RPMI7951 (cell line): ENCODE measurements around the gene DYNLT2. TPM values are rescaled to one million over a fixed set of nuclear protein-coding genes. Genes with fewer than 3 reads are reported as not detected.

Source experiments
- DNase-seq: peaks from one replicate; pipeline ENCODE4 v3.0.0-alpha.2; 2012; ENCODE audit warnings: low read depth
- total RNA-seq: library from RNA; depleted of rRNA; stranded (reverse); fragments of >200 nt; shearing (Covaris generic); gene quantifications from 2 replicates; pipeline ENCODE4 v1.2.3, GENCODE V29; 2014

DYNLT2 gene
- total RNA-seq, 1 experiment from 2014 or later: 1.8 TPM

DNA sequence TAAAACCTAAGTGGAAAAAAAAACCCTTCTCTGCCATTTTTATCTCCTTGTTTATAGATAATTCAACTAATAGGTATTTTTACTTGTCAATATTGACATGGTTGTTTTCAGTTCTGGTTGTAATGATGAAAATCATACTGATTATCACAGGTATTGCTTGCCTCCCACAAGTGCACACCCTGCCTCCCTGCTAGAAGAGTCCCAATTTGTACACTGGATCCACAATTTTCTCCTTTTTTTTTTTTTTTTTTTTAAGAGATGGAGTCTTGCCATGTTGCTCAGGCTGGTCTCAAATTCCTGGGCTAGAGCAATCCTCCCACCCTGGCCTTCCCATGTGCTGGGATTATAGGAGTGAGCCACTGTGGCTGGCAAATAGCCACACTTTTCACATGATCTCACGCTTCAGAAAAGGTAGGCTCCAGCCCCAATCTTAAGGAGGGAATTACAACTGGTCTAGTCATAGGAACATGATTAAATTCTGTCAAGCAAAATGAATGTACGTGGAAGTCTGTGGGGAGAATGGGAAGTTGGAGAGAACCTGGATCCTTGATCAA, 12.3 kb downstream of the DYNLT2 start:
- DNase-seq: no peak

DNA sequence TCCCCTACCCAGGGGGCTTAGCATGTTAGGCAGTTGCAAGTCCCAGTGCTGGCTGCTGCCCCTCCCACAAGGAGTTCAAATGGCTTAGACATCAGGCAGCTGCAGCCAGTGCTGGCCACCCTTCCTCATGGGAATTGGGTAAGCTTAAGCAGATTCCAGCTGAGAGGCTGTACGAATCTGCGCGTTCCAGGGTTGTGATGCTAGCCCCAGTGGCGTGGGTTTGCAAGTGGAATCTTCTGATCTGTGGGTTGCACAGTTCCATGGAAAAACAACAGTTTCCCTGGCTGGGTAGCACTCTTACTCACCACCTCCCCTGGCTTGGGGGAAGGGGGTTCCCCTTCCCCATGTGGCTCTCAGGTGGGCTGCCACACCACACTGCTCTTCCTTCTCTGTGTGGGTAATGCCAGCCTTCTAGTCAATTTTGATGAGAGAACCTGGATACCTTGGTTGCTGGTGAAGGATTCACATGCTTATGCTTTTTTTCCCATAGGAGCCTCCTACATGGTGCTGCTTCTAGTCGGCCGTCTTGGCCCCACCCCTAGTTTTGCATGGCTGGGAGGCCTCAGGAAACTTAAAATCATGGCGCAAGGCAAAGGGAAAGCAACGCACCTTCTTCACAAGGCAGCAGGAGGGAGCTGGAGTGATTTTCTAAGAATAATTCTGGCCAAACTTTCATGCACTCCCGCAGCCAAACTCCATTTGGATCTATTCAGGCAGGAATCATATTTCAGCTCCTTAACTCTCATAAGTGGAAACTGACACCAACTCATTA, 13.0 kb downstream of the DYNLT2 start:
- DNase-seq: no peak

DNA sequence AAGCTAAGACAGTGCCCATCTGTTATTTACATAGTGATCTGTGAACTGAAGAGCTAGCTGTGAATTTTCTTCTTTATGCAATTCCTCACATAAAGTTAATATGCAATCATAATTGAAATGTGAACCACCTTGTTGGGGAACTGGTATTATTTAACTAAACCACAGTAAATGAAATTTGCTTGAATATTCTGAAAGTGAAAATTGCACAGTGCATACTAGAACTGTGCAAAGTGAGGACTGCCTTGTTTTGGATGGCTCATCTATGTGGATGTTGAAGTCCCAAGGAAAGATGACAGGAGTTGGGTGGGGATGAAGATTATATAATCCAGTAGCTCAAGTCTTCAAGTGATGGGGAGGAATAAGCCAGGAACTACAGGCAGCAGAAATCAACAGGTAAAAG, 21.4 kb downstream of the DYNLT2 start:
- DNase-seq: no peak

DNA sequence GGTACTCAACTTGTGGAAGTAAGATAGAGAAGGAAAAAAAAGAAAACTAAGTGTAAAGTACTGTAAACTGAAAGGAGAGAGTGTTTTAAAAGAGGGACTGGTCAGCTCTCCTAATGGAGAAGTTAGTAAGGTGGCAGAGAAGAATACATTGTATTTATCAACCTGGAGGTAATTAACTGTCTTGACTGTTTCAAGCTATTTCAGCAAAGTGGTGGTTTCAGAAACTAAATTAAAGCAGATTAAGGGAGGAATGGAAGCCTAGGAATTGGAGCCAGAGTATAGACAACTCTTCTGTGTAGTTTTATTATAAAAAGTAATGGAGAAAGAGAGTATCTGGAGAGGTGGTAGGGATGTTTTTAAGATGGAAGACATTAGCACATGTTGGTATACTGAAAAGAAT, 24.4 kb downstream of the DYNLT2 start:
- no peak for DNase-seq

DNA sequence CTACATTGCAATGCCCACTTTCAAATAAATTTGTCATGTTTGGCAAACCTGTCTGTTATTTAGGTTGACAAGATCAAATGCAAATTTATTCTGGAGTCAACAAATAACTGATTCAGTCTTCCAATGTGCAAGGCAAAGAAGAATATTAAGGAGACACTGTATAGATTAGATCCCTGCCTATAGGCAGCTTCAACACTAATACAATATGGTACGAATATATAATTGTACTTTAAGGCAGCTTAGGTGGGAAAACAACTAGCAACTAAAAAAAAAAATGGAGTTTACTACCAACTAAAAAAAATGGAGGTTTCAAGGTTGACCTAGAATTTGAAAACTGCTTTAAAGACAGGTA, 25.3 kb downstream of the DYNLT2 start:
- DNase-seq: no peak

DNA sequence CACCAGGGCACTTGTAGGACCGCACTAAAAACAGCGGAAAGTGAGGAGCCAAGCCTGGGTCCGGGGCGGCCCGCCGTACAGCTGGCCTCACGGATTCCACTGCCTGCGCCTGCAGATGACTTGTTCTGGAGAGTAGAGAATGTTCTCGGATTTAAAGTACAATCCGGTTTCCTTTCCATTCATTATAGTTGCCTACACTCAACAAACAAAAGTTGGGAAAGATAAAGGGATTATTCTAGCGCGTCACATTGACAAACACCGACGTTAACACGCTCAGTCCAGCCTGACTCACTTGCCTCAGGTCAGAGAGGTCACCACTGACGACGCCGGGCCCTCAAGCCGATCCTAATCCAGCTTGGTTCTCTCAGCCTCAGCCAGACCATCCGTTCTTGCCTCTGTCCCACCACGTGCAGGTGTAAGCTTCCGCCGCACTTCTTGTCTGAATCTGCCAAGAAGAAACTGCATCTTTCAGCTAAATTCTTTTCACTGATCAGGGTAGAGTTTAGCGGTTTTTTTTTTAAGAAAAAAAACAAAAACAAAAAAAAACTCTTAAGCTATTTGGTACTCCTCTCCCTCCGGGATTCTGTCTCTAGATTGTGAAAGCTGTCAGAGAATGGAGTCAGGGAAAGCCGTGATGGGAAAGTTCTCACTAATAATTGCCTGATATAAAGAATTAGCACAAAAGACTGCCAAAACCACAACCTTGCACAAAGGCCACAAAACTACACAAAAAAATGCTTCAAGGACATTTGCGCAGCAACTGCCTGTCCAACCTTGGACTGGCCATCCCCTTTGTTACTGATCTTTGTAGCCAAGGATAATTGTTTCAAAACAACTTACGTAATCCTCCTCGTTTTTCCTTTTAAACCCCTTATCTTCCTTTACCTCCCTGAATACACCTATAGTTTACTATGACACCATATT, 26.0 kb downstream of the DYNLT2 start:
- DNase-seq: peak; percentile 42

DNA sequence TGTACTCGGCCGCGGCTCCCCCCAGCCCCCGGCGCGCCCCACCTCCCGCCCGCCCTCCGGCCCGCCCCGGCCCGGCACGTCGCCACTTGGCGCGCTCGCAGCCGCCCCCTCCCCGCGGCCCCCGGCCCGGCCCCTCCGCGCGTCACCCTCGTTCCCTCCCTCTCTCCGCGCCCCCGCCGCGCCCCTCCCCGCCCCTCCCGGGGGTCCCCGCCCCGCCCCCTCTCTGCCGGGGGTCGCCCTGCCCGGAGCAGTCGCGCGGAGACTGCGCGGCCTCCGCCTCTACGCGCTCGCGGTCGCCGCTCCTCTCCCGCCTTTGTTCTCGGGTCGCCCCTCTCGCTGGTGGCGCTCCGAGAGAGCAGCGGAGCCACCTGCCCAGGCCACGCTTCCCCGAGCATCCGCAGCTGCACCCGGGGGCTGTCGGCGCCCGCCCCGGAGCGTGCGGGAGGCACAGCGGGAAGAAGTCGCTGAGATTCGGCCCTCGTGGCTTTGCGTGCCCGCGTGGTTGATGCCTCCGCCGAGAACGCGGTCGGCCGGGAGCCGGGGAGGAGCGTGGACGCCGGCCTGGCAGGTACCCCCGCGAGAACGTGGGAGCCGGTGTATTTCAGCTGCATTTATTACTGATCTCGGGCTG, 26.8 kb downstream of the DYNLT2 start, which contains the start of gene PHF10:
TSS of gene PHF10 (minus strand) at position 7 of the 631 bp plus-strand sequence. CDS start 569 bp downstream, outside the sequence.
- peak; percentile 25 for DNase-seq

DNA sequence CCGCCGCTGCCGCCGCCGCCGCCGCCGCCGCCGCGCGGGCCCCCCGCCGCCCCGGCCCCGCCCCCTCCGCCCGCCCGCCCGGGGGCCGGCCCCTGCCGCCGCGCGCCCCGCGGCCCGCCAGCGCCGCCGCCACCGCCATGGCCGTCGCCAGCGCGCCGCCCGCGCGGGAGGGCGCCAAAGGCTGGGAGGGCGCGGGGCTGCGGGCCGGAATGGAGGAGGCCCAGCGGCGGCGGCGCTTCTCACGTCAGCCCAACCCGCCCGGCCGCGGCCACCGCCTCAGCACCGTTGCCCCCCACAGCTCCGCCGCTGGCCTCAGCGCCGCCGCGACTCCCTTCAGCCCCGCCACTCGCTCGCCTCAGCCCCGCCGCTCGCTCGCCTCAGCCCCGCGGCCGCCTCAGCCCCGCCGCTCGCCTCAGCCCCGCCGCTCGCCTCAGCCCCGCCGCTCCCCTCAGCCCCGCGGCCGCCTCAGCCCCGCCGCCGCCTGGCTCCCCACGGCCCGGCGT, 27.3 kb downstream of the DYNLT2 start:
- peak; percentile 35 for DNase-seq

DNA sequence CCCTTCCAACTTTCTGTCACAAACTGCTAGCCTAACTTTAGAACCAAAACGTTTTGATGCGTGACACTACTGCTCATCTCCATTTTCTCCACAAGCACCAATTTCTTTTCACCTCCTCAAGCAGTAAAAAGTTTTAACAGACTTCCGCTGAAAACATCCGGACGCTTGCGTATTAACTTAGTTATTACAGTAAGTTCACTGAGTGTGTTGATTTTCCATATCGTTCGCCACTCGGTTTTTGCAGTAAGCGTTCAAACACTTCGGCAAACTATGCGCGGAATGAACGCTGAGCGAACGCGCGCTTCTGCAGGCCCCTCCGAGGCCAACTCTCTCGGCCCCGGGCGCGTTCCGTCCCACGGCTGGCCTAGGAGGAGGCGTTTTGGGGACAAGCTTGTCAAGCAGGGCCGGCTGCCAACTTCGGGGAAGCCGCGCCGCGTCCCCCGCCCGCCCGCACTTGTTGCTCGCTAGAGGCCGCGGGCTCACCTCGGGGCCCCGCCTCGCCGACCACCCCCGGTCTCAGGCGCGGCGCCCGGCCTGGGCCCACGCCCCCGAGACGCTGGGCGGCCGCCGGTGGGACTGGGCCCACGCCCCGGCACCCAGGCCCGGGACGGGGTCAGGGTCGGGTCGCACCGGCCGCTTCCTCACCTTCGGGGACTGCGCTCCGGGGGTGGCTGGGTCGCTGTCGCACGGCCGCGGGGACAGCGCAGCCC, 28.0 kb downstream of the DYNLT2 start:
- peak; percentile 64 for DNase-seq

DNA sequence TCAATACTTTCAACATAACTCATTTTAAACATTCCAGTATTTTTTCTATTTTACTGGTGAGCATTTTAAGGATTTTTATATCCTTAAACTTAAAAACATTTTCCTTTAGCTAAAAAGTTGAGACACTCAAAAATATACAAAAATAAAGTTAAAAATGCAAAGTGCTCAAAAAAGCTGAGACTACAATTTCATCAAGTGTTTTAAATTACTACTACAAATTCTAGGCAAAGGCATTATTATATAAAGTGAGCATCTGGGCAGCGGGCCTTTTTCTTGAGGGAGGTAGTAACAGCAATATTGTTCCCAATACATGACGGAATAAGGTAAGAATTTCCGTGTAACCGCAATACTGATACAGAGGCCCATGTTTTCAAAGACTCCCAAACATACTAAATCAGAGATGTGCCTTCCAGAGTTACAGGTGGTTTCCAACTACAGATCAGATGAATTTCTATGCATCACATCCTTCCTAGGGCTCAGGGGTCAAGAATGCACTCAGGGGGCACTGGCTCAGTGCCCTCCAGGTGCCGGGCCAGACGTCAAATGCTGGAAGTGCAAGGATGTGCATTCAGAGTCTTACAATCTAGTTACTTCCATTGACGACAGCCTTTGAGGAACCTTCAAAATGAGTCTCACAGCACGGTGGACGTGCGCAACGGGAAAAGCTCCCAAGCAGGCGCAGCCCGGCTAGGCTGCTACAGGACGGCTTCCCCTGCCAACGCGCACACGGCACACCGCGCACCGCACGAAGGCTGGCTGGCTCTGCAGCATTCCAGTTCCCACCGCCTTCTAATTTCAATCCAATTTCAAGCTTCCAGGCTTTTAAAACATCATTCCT, 28.8 kb downstream of the DYNLT2 start:
- DNase-seq: peak; percentile 80

DNA sequence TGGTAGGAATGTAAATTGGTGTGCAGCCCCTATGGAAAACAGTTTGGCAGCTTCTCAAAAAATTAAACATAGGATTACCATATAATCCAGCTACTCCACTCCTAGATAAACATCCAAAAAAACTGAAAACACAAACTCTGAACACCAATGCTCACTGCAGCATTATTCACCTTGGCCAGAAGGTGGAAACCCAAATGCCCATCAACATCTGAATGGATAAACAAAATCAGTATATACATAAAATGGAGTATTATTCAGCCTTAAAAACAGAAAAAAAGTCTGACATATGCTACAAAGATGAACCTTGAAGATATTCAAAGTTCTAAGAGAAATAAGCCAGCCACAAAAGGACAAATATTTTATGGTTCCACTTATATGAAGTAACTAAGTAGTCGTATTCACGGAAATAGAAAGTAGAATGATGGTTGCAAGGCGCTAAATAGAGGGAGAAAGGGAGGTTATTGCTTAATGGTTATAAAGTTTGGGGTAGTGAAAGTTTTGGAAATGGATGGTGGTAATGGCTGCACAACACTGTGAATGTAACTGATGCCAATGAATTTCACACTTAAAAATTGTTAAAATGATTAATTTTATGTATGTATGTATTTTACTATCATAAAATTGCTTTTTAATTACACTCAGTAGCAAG, 31.0 kb downstream of the DYNLT2 start:
- DNase-seq: no peak

DNA sequence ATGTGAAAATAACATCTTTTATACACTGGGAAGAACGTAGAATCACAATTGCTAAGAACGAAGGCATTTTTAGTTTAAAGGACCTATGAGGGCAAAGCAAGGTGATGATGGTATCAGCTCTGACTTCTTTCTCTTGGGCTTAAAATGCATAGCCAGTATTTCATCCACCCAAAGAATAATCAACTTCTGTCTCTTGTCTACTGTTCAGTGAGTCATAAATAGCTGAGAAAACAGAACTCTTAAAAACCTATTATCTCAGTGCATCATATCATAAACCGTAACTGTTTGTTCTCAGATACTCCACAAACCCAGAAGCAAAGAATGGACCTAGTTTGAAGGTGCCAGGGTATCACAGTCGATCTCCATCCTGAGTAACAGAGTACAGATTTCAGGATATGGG, 32.3 kb downstream of the DYNLT2 start:
- DNase-seq: no peak

DNA sequence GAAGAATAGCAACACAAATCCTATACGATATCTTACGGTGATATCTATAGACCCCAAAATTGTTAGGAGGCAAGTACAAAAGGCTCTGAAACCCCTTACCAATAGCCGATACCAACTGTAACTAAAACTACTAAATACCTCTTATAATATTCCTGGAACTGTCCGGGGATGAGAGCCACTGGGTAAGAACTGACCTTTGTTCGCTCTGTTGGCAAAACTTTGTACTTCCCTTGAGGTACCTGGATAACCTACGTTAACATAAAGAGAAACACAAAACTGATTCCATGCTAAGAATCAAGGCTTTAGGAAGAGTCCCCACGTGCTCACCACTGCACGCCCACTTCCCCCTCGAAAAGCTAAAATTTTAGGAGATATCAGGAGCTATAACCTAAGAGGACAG, 36.8 kb downstream of the DYNLT2 start:
- DNase-seq: no peak

DNA sequence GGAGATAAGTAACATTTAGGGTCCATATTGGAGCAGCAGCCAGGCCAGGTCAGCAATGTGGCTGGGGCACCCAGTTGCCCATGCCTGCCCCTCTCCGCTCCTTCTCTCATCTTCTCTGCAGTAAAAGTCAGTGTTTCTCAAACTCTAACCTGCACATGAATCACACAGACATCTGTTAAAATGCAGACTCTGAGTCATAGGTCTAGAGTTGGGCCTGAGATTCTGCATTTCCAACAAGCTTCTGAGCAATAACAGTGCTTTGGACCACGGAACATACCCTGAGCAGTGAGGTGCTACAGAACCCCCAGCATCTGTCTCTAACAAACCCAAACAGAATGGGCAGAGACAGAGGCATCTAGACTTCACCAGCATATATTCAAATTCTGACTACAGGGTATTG, 37.2 kb downstream of the DYNLT2 start:
- no peak for DNase-seq

DNA sequence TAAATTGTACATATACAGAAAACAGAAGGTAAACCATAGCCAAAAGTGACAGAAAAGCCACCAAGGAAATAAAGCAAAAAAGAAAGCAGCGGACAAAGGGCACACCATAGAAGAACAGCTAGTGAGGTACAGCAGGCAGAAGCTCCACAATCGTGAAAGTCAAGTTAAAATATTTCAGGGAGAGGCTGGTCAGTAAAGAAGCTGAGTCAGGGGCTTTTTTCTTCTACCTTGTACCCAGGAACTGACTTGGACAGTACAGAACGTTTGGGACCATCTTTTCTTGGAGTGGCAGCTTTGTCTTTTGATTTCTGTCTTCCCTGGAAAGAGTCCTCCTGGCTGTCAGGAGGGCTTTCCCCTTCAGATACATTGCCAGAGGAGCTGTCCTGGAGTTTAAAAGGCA, 41.4 kb downstream of the DYNLT2 start:
- no peak for DNase-seq

DNA sequence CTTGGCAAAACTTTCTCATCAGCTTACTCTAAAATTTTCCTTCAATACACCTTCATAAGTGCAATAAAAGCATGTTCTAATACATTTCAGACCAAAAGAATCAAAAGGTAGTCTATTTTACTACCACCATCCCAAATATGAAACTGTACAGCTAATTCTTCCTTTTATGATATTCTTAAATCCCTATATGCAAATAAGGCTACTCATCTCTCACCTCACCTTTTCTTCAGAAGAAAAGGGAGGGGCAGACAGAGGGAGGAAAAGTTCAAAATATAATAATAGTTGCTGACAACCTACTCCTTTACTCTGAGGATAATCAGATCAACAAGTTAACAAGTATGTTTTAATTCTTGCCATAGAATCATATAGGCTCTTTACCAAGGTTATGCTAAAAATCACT, 42.1 kb downstream of the DYNLT2 start:
- DNase-seq: no peak

DNA sequence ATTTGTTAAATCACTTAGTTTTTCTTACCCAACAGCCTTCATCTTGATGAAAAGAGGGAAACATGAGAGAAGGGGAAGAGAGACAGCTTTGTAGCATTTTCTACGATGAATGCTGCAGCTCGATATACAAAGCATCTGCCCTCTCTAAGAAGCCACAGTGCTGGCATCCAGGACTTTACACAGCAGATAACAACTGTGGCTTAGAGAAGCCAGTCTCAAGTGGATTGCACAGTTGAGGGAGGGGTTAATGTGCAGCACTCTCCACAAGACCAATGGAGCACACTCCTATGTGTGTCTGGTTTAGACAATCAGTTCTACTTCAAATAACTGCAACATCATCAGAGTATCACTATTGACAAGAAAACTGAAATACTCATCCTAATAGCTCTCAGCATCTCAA, 43.6 kb downstream of the DYNLT2 start:
- no peak for DNase-seq

DNA sequence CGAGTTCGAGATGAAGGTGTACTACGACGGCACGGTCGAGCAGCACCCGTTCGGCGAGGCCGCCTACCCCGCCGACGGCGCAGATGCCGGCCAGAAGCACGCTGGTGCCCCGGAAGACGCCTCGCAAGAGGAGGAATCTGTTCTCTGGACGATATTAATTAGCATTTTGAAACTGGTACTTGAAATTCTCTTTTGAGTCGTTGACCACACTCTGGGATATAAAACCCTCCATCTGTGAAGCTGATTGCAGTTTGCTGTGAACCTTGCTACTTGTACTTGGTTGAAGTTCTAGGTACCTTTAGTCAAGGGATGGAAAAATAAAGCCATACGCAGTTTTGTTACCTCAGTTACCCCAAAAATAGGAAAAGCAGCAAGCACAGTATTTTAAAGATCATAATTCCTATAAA, 48.5 kb downstream of the DYNLT2 start:
- no peak for DNase-seq

DNA sequence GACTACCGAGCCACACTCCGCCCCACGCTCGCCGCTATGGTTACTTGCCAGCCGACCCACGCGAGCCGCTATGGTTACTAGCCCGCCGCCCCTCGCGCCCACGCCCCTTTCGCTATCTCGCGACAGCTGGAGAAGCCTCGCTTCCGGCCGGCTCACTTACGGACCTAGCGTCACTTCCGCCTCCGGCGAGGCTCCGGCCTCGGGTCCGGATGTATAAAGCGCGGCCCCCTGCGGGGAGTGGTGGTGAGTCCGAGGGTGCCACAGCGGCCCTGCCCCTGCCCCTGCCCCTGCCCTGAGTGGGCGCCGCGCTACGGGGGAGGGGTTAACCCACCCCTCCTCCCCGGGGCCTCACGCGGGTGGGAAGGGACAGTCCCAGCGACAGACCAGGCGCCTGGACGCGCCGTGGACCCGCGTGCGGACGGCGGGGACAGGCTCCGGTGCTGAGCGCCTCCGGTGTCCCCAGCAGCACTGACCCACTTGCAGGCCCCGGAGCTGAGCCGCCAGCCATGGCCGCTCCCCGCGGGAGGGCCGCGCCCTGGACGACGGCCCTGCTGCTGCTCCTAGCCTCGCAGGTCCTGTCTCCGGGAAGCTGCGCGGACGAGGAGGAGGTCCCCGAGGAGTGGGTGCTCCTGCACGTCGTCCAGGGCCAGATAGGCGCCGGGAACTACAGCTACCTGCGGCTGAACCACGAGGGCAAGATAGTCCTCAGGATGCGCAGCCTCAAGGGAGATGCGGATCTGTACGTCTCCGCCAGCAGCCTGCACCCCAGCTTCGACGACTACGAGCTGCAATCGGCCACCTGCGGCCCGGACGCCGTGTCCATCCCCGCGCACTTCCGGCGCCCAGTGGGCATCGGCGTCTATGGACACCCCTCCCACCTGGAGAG, 49.2 kb downstream of the DYNLT2 start, which contains the start of the genes C6orf120 and WDR27:
TSS of gene C6orf120 (plus strand) at position 173 of the 886 bp plus-strand sequence. CDS start at position 507, 334 bp downstream.
TSS of gene WDR27 (minus strand) at position 76 of the 886 bp plus-strand sequence. CDS start 13,024 bp downstream, outside the sequence.
- DNase-seq: peak; percentile 96
